ENCODE measurements around the gene CD320. TPM values are rescaled to one million over a fixed set of nuclear protein-coding genes. Genes with fewer than 3 reads are reported as not detected.

Gene CD320
- total and polyA plus RNA-seq, 10 of the 15 experiments (the other 5 are each of a cell fraction or from before 2014, with no cell fraction given) = 1.1 to 134 (median 46.5) TPM

- Histone ChIP-seq H3K27ac (ENCODE audit: control insufficient read depth, insufficient read depth) (peak overlapping the region; percentile 84; the same call in 1 of the 2 replicates), H3K79me2 (ENCODE audit: control insufficient read depth, insufficient read depth, low read length) (peaks cover 36% of the 10 kb centered on the region), H3K4me2 (ENCODE audit: control insufficient read depth, insufficient read depth) (peak overlapping the region; percentile 97), H3K9ac (ENCODE audit: control insufficient read depth, insufficient read depth, low read length) (peak overlapping the region; percentile 93), H3K9me3 (replicated peaks; ENCODE audit: control insufficient read depth, insufficient read depth, low read length) (no peaks in the 10 kb centered on the region), H4K20me1 (ENCODE audit: control insufficient read depth, insufficient read depth) (no peaks in the 10 kb centered on the region), H3K27me3 (replicated peaks in 1 of 2; ENCODE audit: control insufficient read depth in 2 of 2, insufficient read depth in 2 of 2, low read length in 1 of 2) (no peaks in the 10 kb centered on the region), H2AFZ (ENCODE audit: control insufficient read depth, low read depth, low read length) (no peak overlapping the region), H3K36me3 (ENCODE audit: control insufficient read depth in 2 of 2, insufficient read depth in 2 of 2, low read length in 1 of 2) (peaks cover 5 to 10% of the 10 kb centered on the region in 2 experiments), H3K4me1 (ENCODE audit: control insufficient read depth, insufficient read depth, low read length) (peaks cover 21% of the 10 kb centered on the region), H3K4me3 (peak overlapping the region; percentile 98)
- ChIA-PET SMC1A (ENCODE audit: uncharacterized antibody, unreplicated experiment) (interaction anchor here (1.4 kb wide), 1 partner anchor 52 kb away, joined by 3 read pairs; no protein-coding TSS in a partner anchor), CTCF (interaction anchor here (0.9 to 1.7 kb wide), 5 partner anchors 14 to 170 kb away, joined by 3 to 6 read pairs (median 3); no protein-coding TSS in a partner anchor), RAD21 (ENCODE audit: unreplicated experiment) (interaction anchor here (1.0 to 1.9 kb wide), 2 partner anchors 164 to 379 kb away, joined by 3 to 4 read pairs; partner anchors contain the start of gene TIMM44), POLR2A (interaction anchor here (0.5 kb wide), 1 partner anchor 69 kb away, joined by 4 read pairs; no protein-coding TSS in a partner anchor)
- WGBS (ENCODE audit: insufficient coverage, insufficient replicate concordance, low lambda C conversion rate, missing lambda C conversion rate) = 28% methylated on average over 7 of the region's 7 CpGs
- DNase-seq (ENCODE audit: low read depth, low spot score) (no peak), FAIRE-seq (no peak), ATAC-seq (no peak)
- BruUV-seq (replicated peaks) = no TSS peak
- in situ Hi-C loops (cut with MboI) (no loop called here), intact Hi-C loops (cut with micrococcal nuclease; ENCODE audit: unreplicated experiment) (loop anchor here (5.0 kb wide), 1 partner anchor 55 kb away; no protein-coding TSS in a partner anchor)
- TF ChIP-seq JUND (IDR thresholded peaks at IDR 0.05; ENCODE audit: low read depth, low read length) (no peak), POLR2A (IDR thresholded peaks at IDR 0.05; ENCODE audit: low read depth, low read length) (peak; percentile 42; the same call in 1 of the 2 replicates)
Observed at GRCh38 chr19:8322638-8322997, 14.5 kb upstream of the CD320 start.

- ChIA-PET RAD21 (ENCODE audit: unreplicated experiment) (interaction anchor here (1.9 kb wide), 1 partner anchor 378 kb away, joined by 4 read pairs; the partner anchor contains the start of gene TIMM44), SMC1A (ENCODE audit: uncharacterized antibody, unreplicated experiment) (interaction anchor here (1.4 kb wide), 1 partner anchor 52 kb away, joined by 3 read pairs; no protein-coding TSS in a partner anchor), CTCF (interaction anchor here (0.8 to 1.7 kb wide), 4 partner anchors 16 to 170 kb away, joined by 3 to 6 read pairs (median 4); no protein-coding TSS in a partner anchor), POLR2A (interaction anchor here (1.4 kb wide), 1 partner anchor 11 kb away, joined by 3 read pairs; no protein-coding TSS in a partner anchor)
- Histone ChIP-seq H3K4me3 (peak overlapping the region; percentile 98), H3K9ac (ENCODE audit: control insufficient read depth, insufficient read depth, low read length) (peak overlapping the region; percentile 93), H3K79me2 (ENCODE audit: control insufficient read depth, insufficient read depth, low read length) (peaks cover 36% of the 10 kb centered on the region), H3K4me1 (ENCODE audit: control insufficient read depth, insufficient read depth, low read length) (peaks cover 21% of the 10 kb centered on the region), H3K27ac (ENCODE audit: control insufficient read depth, insufficient read depth) (peak overlapping the region; percentile 84), H4K20me1 (ENCODE audit: control insufficient read depth, insufficient read depth) (no peaks in the 10 kb centered on the region), H2AFZ (ENCODE audit: control insufficient read depth, low read depth, low read length) (no peak overlapping the region; the same call in 1 of the 2 replicates), H3K36me3 (ENCODE audit: control insufficient read depth in 2 of 2, insufficient read depth in 2 of 2, low read length in 1 of 2) (peaks cover 5 to 10% of the 10 kb centered on the region in 2 experiments), H3K27me3 (replicated peaks in 1 of 2; ENCODE audit: control insufficient read depth in 2 of 2, insufficient read depth in 2 of 2, low read length in 1 of 2) (no peaks in the 10 kb centered on the region), H3K9me3 (replicated peaks; ENCODE audit: control insufficient read depth, insufficient read depth, low read length) (no peaks in the 10 kb centered on the region), H3K4me2 (ENCODE audit: control insufficient read depth, insufficient read depth) (peak overlapping the region; percentile 97)
- intact Hi-C loops (cut with micrococcal nuclease; ENCODE audit: unreplicated experiment) = loop anchor here (5.0 kb wide), 1 partner anchor 55 kb away; no protein-coding TSS in a partner anchor
- FAIRE-seq (no peak), DNase-seq (ENCODE audit: low read depth, low spot score) (no peak), ATAC-seq (peak; percentile 7)
- no TSS peak for BruUV-seq (replicated peaks)
- in situ Hi-C loops (cut with MboI) = no loop called here
- WGBS (ENCODE audit: insufficient coverage, insufficient replicate concordance, low lambda C conversion rate, missing lambda C conversion rate) = 2% methylated on average over 30 of the region's 30 CpGs
- TF ChIP-seq MTA2 (IDR thresholded peaks at IDR 0.05; ENCODE audit: low read depth) (no peak), YY1 (IDR thresholded peaks at IDR 0.05; ENCODE audit: low read depth, low read length) (no peak), RB1 (IDR thresholded peaks at IDR 0.05; ENCODE audit: borderline replicate concordance) (no peak), E2F4 (IDR thresholded peaks at IDR 0.05; ENCODE audit: low read depth, low read length) (no peak), IRF3 (IDR thresholded peaks at IDR 0.05) (no peak), LARP7 (IDR thresholded peaks at IDR 0.05) (no peak), GABPA (IDR thresholded peaks at IDR 0.05; ENCODE audit: low read depth) (no peak), JUND (IDR thresholded peaks at IDR 0.05; ENCODE audit: low read depth, low read length) (no peak), RELB (IDR thresholded peaks at IDR 0.05; ENCODE audit: low read depth) (no peak)
Observed at GRCh38 chr19:8321986-8322637, 14.0 kb upstream of the CD320 start.
